Breast epithelium (tissue), 3 donors: ENCODE data around the gene ULK4.

ENCODE experiments used
- CTCF ChIP-seq, 3 donors: fragments of 450-650 bp; IDR thresholded peaks; one replicate each; pipeline ENCODE4 v1.5.1; 2016 to 2017; ENCODE audit warnings: antibody characterized with exemption in 3 of 3, mild to moderate bottlenecking in 3 of 3, moderate library complexity in 3 of 3
- POLR2A ChIP-seq: fragments of 450-650 bp; IDR thresholded peaks from one replicate; pipeline ENCODE4 v1.6.1; 2016; ENCODE audit warnings: antibody characterized with exemption, mild to moderate bottlenecking, moderate library complexity

GRCh38 chr3:41518626-41519025 lies 443.3 kb downstream of the ULK4 start:
- TF ChIP-seq CTCF (IDR thresholded peaks at IDR 0.05), result no peak
- no peak for TF ChIP-seq POLR2A
